DMS114 treated with DMSO at 0.1 percent for 48 hours (cell line): Measurements from ENCODE around the gene PRR30.
"Not testable (repeated sequence)": the region's sequence is repeated elsewhere in the genome, so short reads cannot be mapped to it uniquely, and the experiment has no call there.

Source experiments
- DNase-seq: peaks from one replicate; lab custom pipeline; 2025; ENCODE audit not compliant: unreplicated experiment; lab: John Stamatoyannopoulos, UW

PRR30 gene

GRCh38 chr2:27130396-27130795 lies 8.8 kb downstream of the PRR30 start:
- DNase-seq = no peak

DNA sequence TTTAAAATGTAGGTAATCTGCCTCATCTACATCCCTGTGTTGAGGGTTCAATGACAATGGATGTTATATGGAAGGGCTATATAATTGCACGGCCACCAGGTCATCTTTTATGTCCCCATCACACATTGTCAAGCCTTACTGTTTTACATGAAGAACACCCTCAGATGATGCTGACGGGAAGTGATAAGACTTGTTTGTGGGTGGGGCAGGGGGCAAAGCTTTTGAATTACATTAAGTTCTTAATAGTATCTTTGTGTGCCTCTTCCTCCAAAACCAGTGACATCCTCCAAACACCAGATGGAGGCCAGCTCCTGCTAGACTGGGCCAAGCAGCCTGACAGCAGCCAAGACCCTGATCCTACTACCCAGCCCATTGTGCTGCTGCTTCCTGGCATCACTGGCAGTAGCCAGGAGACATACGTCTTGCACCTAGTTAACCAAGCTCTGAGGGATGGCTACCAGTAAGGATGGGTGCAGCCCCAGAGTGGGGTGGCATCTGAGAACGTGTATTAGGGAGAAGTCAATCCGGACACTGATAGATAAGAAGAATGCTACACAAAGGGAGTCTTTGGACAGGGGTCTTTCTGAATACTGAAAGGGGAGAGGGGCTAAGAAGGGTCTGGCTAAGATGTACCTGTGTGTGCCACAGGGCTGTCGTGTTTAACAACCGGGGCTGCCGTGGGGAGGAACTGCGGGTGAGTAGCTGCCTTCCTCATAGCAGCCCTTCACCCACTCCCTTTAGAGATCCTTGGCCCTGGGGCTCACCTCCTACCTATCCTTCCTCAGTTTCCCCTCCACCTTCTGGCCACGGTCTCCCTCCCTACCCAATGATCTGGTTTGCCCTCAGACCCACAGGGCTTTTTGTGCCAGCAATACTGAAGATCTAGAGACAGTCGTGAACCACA lies 10.3 kb downstream of the PRR30 start:
- no peak for DNase-seq

DNA sequence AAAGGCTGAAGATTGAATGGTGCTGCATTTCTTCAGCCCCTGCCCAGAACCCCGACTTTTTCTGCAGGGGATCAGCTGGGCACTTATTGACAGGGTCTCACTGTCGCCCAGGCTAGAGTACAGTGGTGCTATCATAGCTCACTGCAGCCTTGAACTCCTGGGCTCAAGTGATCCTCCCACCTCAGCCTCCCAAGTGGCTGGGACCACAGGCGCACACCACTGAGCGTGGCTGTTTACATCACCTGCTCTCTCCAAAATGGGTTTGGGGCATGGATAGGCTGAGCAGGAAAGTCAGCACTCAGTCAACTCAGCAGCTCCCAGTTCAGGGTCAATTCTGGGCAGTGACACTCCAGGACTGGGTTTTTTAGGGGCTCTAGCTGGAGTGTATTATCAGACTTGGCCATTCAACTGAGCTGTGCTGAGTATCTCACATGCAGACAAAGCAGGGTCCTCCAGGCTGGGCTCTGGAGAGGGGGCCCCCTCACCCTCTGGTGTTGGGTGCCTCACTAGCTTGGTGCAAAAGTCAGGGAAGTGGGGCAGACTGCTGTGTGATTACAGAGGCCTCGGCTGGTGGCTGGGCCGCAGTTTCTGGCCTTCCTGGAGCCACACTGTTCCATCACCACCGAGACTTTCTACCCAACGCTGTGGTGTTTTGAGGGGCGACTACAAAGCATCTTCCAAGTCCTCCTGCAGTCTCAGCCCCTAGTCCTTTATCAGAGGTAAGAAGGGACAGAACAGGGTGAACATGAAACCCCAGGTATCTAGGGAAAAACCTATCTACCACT lies 11.1 kb downstream of the PRR30 start:
- DNase-seq = no peak

- DNase-seq = no peak
These were observed 12.9 kb downstream of the PRR30 start for GRCh38 chr2:27126252-27126710.

- DNase-seq = no peak
These were observed 14.1 kb downstream of the PRR30 start for GRCh38 chr2:27125104-27125503.

- DNase-seq = no peak
These were observed 15.7 kb downstream of the PRR30 start, which contains the start of gene ABHD1 for GRCh38 chr2:27123302-27124150. ABHD1 (plus strand) TSS chr2:27123815; CDS start chr2:27123949, 134 bp downstream.

GRCh38 chr2:27122791-27123190 lies 16.4 kb downstream of the PRR30 start:
- no peak for DNase-seq

DNA sequence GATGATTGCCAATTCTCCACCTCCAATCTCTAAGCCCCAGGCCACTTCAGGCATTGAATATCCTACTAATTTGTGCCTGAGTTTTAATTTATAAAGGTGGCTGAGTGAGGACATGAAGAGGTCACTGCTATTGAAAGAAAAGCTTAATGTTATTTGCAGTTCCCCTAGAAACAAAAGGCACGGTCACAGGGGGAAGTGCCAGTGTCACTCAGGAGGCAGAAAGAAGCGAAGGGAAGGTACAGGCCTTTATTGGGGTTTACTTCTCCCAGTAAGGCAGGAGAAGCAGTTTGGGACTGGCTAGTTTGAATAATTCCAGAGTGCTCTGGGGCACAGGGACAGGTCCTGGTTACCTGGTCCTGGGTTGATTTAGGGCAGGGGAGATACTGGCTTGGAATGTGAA lies 17.3 kb downstream of the PRR30 start:
- DNase-seq = no peak

GRCh38 chr2:27119330-27119670 lies 19.9 kb downstream of the PRR30 start:
- DNase-seq = not testable (repeated sequence)

DNA sequence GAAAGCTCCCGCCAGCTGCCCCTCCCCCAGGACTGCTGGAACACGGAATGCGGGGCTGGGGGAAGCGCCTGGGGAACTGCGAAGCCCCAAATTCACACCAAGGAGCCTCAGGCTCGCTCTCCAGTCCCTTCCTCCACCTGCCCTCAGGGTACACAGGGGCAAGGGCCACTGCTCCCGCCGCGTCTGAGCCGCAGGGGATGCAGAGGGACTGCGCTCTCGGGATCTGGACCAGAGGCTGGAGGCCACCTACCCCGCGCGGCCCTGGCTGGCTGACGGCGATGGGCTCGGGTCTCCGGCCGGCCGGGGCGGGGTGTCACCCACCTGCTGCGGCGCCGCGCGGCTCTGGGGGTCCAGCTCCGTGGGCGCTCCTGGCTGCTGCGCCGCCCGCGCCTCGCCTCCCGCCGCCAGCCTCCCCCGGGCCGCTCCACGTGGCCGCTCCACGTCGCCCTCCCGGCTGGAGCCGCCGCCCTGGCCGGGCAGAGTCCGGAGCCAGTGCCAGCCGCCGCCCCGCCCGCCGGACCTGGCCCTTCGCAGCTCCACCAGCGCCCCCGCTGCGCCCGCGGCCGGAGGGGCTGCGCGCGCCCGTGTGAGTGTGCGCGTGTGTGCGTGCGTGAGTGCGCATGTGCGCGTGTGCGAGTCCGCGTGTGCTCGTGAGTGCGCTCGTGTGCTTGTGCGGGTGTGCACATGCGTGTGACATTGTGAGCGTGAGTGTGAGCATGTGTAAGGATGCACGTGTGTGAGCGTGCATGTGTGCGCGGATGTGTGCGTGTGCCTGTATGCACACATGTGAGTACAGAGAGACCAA lies 20.5 kb downstream of the PRR30 start, which contains the start of gene CGREF1:
CGREF1 (minus strand) TSS at position 604 of the 805 bp plus-strand sequence. CDS start 14,762 bp downstream, outside the sequence.
- no peak for DNase-seq

GRCh38 chr2:27117995-27118524 lies 21.1 kb downstream of the PRR30 start:
- no peak for DNase-seq

GRCh38 chr2:27115519-27115918 lies 23.7 kb downstream of the PRR30 start:
- no peak for DNase-seq

DNA sequence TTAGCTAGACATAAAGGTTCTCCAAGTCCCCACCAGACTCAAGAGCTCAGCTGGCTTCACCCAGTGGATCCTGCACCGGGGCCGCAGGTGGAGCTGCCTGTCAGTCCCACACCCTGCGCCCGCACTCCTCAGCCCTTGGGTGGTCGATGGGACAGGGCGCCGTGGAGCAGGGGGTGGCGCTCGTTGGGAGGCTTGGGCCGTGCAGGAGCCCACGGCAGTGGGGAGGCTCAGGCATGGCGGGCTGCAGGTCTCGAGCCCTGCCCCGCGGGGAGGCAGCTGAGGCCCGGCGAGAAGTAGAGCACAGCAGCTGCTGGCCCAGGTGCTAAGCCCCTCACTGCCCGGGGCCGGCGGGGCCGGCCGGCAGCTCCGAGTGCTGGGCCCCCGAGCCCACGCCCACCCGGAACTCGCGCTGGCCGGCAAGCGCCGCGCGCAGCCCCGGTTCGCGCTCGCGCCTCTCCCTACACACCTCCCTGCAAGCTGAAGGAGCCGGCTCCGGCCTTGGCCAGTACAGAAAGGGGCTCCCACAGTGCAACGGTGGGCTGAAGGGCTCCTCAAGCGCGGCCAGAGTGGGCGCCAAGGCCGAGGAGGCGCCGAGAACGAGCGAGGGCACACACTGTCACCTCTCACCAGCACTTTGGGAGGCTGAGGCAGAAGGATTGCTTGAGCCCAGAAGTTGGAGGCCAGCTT lies 27.7 kb downstream of the PRR30 start:
- not testable (repeated sequence) for DNase-seq

DNA sequence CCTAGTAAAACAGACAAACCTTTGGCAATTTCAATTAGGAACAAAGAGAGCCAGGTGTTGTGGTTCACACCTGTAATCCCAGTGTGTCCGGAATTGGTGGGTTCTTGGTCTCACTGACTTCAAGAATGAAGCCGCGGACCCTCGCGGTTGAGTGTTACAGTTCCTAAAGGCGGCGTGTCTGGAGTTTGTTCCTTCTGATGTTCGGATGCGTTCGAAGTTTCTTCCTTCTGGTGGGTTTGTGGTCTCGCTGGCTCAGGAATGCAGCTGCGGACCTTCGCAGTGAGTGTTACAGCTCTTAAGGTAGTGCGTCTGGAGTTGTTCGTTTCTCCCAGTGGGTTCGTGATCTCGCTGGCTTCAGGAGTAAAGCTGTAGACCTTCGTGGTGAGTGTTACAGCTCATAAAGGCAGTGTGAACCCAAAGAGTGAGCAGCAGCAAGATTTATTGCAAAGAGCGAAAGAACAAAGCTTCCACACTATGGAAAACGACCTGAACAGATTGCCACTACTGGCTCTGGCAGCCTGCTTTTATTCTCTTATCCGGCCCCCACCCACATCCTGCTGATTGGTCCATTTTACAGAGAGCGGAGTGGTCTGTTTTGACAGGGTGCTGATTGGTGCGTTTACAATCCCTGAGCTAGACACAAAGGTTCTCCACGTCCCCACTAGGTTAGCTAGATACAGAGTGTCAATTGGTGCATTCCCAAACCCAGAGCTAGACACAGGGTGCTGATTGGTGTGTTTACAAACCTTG lies 28.4 kb downstream of the PRR30 start:
- DNase-seq = not testable (repeated sequence)

DNA sequence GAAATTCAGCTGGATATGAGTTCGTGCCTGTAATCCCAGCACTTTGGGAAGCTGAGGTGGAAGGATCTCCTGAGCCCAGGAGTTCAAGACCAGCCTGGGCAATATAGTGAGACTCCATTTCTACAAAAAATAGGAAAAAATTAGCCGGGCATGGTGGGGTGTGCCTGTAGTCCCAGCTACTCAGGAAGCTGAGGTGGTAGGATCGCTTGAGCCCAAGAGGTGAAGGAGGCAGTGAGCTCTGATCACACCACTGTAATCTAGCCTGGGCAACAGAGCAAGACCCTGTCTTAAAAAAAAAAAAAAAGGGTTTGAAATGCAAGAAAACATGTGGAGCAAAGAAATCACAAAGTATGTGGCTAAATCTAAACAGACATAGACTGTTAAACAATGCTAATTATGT lies 30.1 kb downstream of the PRR30 start:
- no peak for DNase-seq

- no peak for DNase-seq
These were observed 31.0 kb downstream of the PRR30 start for GRCh38 chr2:27108221-27108620.

DNA sequence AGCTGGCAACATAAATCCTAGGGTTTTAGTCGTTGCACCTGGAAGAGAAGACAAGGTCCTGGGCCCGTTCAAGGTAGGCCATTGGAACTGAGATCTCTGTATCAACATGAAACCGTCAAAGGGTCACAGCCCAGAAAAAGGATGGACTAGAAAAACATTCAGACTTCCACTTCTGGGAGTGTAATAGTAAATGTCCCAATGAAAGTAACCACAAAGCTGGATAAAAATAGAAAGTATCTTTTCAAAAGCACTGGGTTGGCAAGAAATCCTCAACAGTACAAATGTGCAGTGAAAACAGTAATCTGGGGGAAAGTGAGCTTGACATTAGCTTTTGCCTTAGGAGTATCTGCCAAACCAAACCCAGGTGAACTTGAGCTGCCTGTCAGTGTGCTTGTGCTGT lies 33.2 kb downstream of the PRR30 start:
- no peak for DNase-seq

- DNase-seq = no peak
These were observed 36.9 kb downstream of the PRR30 start for GRCh38 chr2:27102329-27102728.

GRCh38 chr2:27100036-27100435 lies 39.2 kb downstream of the PRR30 start:
- DNase-seq = no peak
